Tibial nerve (tissue), 4 donors: Measurements from ENCODE around the gene FOXK2. TPM values are rescaled to one million over a fixed set of nuclear protein-coding genes. Genes with fewer than 3 reads are reported as not detected.

Experiments used
- DNase-seq, 2 donors: peaks; one replicate each; pipeline ENCODE4 v3.0.0-alpha.2; 2019; ENCODE audit warnings: low spot score in 2 of 2
- H3K27ac ChIP-seq, 4 donors: fragments of 200-600 bp; sonication (generic) in 3 of 4; one replicate each; pipeline ENCODE4 v1.5.1; 2017 to 2019; ENCODE audit warnings: mild to moderate bottlenecking in 1 of 4
- H3K27me3 ChIP-seq, 2 donors: fragments of 200-600 bp; sonication (generic) in 1 of 2; one replicate each; pipeline versions ENCODE4 v1.5.1 to v1.6.0; 2017 to 2019
- H3K36me3 ChIP-seq, 3 donors: fragments of 200-600 bp; sonication (generic); one replicate each; pipeline ENCODE4 v1.5.1; 2018 to 2019
- H3K4me1 ChIP-seq, 4 donors: fragments of 200-600 bp; sonication (generic) in 3 of 4; one replicate each; pipeline ENCODE4 v1.5.1; 2017 to 2019
- H3K4me3 ChIP-seq, 4 donors: fragments of 200-600 bp; sonication (generic) in 3 of 4; one replicate each; pipeline ENCODE4 v1.5.1; 2017 to 2019; ENCODE audit warnings: mild to moderate bottlenecking in 1 of 4, moderate library complexity in 1 of 4
- H3K9me3 ChIP-seq, 4 donors: fragments of 200-600 bp; sonication (generic) in 3 of 4; one replicate each; pipeline ENCODE4 v1.5.1; 2017 to 2019
- EP300 ChIP-seq, 2 donors: sonication (generic); formaldehyde crosslinking; IDR thresholded peaks; one replicate each; pipeline ENCODE4 v1.6.1; 2017; ENCODE audit warnings: antibody characterized with exemption in 2 of 2, mild to moderate bottlenecking in 1 of 2
- POLR2A ChIP-seq, 2 donors: fragments of 450-650 bp; IDR thresholded peaks; one replicate each; pipeline ENCODE4 v1.6.1; 2017; ENCODE audit warnings: antibody characterized with exemption in 2 of 2, mild to moderate bottlenecking in 2 of 2, moderate library complexity in 2 of 2
- WGBS, 2 donors: methylation state at CpG; one replicate each; pipeline ENCODE4 v1.1.5; 2018; 5-methylcytosine and 5-hydroxymethylcytosine counted together
- total RNA-seq, 4 donors: library from RNA; depleted of rRNA; stranded (reverse); fragments of >200 nt; gene quantifications; one replicate each; pipeline ENCODE4 v1.1.0, GENCODE V29; 2016
- TF ChIP-seq, protein P1 (sequence below), 5 experiments: fragments of 200-600 bp in 3 of 5; fragments of 450-650 bp in 2 of 5; sonication (generic) in 3 of 5; IDR thresholded peaks; one replicate each; pipeline ENCODE4 v1.5.1; 2016 to 2019; ENCODE audit warnings: antibody characterized with exemption in 5 of 5, mild to moderate bottlenecking in 3 of 5, moderate library complexity in 2 of 5

Gene FOXK2
- total RNA-seq, 4 donors from 2014 or later: 29.6 to 65.4 (median 33.3) TPM

DNA sequence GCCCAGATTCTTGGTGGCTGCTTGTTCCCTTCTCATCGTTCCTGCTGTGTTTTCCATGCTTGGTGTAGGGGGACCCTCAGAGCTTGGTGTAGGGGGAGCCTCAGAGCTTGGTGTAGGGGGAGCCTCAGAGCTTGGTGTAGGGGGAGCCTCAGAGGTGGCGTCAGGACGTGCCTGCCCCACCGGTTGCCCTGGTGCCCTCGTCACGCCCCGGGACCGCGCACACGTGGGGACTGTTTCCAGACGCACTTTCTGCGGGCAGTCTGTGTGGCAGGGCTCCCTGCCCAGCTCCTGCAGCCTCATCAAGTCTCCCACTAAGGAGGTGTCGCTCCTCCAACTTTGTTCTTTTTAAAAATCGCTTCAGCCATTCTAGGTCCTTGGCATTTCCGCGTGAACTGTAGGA lies 76.8 kb downstream of the FOXK2 start:
- H3K4me3 ChIP-seq: no peak overlapping the region
- 81 to 83% methylated on average over 16 of the region's 16 CpGs for WGBS, 2 donors
- peaks cover 0 to 62% (median 6%) of the 10 kb centered on the region in 3 donors for H3K36me3 ChIP-seq
- no peaks in the 10 kb centered on the region for H3K27me3 ChIP-seq
- peaks cover 0 to 34% (median 30%) of the 10 kb centered on the region in 4 donors for H3K4me1 ChIP-seq
- TF ChIP-seq, protein P1, sequence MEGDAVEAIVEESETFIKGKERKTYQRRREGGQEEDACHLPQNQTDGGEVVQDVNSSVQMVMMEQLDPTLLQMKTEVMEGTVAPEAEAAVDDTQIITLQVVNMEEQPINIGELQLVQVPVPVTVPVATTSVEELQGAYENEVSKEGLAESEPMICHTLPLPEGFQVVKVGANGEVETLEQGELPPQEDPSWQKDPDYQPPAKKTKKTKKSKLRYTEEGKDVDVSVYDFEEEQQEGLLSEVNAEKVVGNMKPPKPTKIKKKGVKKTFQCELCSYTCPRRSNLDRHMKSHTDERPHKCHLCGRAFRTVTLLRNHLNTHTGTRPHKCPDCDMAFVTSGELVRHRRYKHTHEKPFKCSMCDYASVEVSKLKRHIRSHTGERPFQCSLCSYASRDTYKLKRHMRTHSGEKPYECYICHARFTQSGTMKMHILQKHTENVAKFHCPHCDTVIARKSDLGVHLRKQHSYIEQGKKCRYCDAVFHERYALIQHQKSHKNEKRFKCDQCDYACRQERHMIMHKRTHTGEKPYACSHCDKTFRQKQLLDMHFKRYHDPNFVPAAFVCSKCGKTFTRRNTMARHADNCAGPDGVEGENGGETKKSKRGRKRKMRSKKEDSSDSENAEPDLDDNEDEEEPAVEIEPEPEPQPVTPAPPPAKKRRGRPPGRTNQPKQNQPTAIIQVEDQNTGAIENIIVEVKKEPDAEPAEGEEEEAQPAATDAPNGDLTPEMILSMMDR (IDR thresholded peaks at IDR 0.05): no peak
- TF ChIP-seq EP300 (IDR thresholded peaks at IDR 0.05): no peak
- TF ChIP-seq POLR2A (IDR thresholded peaks at IDR 0.05): no peak
- H3K9me3 ChIP-seq: no peaks in the 10 kb centered on the region
- H3K27ac ChIP-seq: no peak overlapping the region
- DNase-seq: no peak

DNA sequence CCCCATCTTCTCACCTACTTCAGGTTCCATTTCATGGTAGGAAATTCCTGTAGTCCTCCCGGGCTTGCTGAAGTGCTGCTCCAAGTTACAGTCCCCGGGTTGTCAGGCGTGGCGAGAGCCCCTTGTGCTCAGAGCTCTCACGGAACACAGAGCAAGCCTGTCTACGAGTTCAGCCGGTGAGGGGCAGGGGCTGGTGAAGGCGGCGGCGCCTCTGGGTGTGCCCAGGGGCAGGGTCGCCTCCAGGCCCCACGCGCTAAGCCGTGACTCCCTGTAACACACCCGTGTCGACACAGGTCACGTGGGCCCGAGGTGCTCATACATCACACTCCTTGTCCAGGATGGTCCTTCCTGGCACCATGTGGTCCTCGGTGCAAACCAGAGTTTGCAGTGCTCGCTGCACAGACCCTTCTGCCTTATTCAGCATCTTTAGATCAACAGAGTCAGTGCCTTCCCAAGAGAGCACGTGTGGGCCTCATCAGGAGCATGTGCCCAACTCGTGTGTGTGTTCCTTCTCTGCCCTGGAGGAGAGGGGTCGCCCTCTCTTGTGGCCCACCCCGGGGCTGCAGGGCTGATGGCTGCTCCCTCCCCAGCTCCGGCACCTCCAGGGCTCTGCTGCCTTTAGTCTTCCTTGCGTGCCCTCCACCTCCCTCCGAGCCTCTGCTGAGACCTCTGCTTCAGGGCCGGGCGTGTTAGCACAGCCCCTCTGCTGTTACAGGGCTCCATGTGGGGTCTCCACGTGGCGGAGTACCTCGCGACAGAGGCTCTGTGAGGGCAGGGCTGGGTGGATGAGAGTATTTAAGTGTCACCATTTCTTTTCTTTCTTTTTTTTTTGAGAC lies 77.5 kb downstream of the FOXK2 start:
- Histone ChIP-seq H3K4me1 (peaks cover 0 to 27% (median 24%) of the 10 kb centered on the region in 4 donors), H3K36me3 (peaks cover 2 to 70% (median 14%) of the 10 kb centered on the region in 3 donors), H3K27me3 (no peaks in the 10 kb centered on the region), H3K9me3 (no peaks in the 10 kb centered on the region), H3K27ac (no peak overlapping the region), H3K4me3 (no peak overlapping the region)
- no peak for DNase-seq
- no peak for TF ChIP-seq EP300 (IDR thresholded peaks at IDR 0.05)
- TF ChIP-seq POLR2A (IDR thresholded peaks at IDR 0.05): no peak
- TF ChIP-seq, protein P1 (IDR thresholded peaks at IDR 0.05): no peak
- WGBS, 2 donors: 81 to 87% methylated on average over 33 of the region's 33 CpGs

DNA sequence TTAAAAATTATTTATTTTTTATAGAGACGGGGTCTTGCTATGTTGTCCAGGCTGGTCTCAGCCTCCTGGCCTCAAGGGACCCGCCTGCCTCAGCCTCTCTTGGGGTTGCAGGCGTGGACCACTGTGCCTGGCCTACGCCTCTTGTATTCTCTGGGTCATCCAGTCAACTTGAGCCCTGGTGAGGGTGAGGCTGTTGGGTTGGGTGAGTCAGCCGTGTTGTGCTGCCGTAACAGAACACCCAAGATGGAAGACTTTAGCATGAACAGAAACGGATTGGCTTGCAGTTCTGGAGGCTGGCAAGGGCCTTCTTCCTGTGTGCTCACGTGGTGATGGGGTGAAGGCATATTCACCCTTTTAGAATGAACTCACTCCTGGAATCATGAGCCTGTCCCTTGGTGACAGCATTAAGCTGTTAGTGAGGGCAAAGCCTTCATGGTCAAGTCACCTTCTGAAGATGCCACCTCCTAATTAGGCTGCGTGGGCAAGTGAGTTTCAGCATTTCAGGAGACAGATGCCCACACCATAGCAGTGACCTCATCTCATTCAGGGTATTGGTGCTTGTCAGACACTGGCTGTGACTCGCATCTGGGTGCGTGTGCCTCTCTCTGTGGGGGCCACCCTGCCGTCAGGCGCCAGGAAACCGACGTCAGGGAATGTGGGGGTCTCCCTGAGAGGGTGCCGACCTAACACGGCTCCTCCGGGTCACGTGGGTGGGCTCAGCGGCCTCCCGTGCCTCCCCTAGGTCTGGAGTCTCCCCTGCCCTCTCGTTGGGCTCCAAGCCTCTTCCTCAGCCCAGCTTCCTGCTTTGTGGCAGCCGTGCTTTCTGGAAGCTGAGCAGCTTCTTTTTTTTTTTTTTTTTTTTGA lies 79.0 kb downstream of the FOXK2 start:
- Histone ChIP-seq H3K9me3 (no peaks in the 10 kb centered on the region), H3K4me3 (no peak overlapping the region), H3K36me3 (peaks cover 4 to 84% (median 19%) of the 10 kb centered on the region in 3 donors), H3K27ac (peak overlapping the region in 2 of 4 donors; percentile 14 to 18), H3K27me3 (no peaks in the 10 kb centered on the region), H3K4me1 (peaks cover 0 to 22% (median 13%) of the 10 kb centered on the region in 4 donors)
- TF ChIP-seq EP300 (IDR thresholded peaks at IDR 0.05): no peak
- TF ChIP-seq, protein P1 (IDR thresholded peaks at IDR 0.05): no peak
- TF ChIP-seq POLR2A (IDR thresholded peaks at IDR 0.05): no peak
- 61 to 74% methylated on average over 17 to 22 of the region's 23 CpGs for WGBS, 2 donors
- no peak for DNase-seq

DNA sequence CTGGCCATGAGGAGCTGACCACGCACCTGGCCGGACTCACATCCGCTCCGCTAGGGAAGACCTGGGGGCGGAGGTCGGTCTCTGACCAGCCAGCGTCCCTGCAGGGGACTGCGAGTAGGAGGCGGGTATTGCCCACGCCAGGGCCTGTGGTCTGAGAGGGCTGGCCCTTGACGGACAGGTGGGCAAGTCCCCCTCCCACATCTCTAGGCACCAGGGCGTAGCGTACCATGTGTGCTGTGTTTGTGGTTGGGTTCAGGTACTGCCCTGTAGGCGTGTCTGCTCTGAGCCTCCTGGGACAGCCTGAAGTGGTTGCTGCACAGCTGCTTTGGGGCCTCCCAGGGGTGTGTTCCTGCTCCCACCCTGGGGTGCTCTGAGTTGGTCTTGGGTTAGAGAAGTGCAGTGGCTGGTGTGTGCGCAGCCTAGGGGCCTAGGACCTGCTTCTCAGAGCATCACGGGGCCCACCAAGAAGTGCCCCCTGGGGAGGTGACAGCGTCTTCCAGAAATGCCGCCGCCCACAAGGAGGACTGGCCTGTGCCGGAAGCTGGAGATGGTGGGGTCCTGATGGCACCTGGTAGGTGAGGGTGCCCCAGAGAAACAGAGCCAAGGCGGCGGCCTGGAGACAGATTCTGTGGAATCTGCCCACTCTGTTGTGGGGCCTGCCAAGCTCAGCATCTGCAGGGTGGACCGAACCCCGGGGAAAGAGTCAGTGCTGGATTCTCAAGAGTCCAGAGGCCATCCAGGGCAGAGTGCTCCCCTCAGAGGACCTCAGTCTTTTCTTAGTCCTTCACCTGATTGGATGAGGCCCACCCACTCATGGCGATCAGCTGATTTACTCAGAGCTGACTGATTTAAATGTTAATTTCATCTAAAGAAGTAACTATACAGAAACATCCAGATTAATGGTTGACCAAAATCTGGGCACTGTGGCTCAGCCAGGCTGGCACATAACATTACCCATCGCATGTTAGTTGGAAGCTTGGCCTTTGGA lies 80.4 kb downstream of the FOXK2 start:
- peak overlapping the region in 1 of 4 donors; percentile 18 for H3K27ac ChIP-seq
- H3K36me3 ChIP-seq: peaks cover 4 to 96% (median 19%) of the 10 kb centered on the region in 3 donors
- no peak for TF ChIP-seq POLR2A (IDR thresholded peaks at IDR 0.05)
- no peak for TF ChIP-seq EP300 (IDR thresholded peaks at IDR 0.05)
- TF ChIP-seq, protein P1 (IDR thresholded peaks at IDR 0.05): no peak
- no peak for DNase-seq
- 93 to 95% methylated on average over 13 to 18 of the region's 26 CpGs for WGBS, 2 donors
- no peak overlapping the region for H3K4me3 ChIP-seq
- peaks cover 0 to 21% (median 3%) of the 10 kb centered on the region in 4 donors for H3K4me1 ChIP-seq
- H3K27me3 ChIP-seq: no peaks in the 10 kb centered on the region
- H3K9me3 ChIP-seq: no peaks in the 10 kb centered on the region
